IMR-90 (cell line): ENCODE measurements around the gene RRP7A. TPM values are rescaled to one million over a fixed set of nuclear protein-coding genes. Genes with fewer than 3 reads are reported as not detected.
A peak's percentile ranks its signal among the peaks of the same experiment; 100 is the strongest.

Source experiments
- ATAC-seq: fragments of 200-7000 bp; cut with Tn5 transposase; 2 replicates; pipeline ENCODE4 v1.9.1; 2020; ENCODE audit warnings: low read depth, mild to moderate bottlenecking, moderate library complexity
- BruUV-seq: library from RNA; stranded (reverse); fragments of 400-500 nt; replicated peaks from 2 replicates; lab custom pipeline; 2021; lab: Mats Ljungman, UMichigan
- CTCF ChIA-PET: fragments of 300-600 bp; formaldehyde crosslinking; extraction: SDS; loops from one replicate; lab custom pipeline; 2021; ENCODE audit warnings: antibody characterized with exemption; lab: Yijun Ruan, JAX
- POLR2A ChIA-PET: fragments of 300-600 bp; sonication (Branson Sonifier 250); formaldehyde crosslinking; loops from one replicate; lab custom pipeline; 2022; ENCODE audit warnings: antibody characterized with exemption; ENCODE audit not compliant: unreplicated experiment; lab: Charles Lee
- DNase-seq: peaks from one replicate; pipeline ENCODE4 v3.0.0; 2013
- H2AFZ ChIP-seq: replicated peaks from 2 replicates; pipeline ENCODE3; 2013; ENCODE audit warnings: low read length, mild to moderate bottlenecking; ENCODE audit not compliant: poor library complexity
- H2AK5ac ChIP-seq: 2 replicates; pipeline ENCODE4 v1.6.1; 2013; ENCODE audit warnings: low read depth, low read length, inconsistent platforms
- H2AK9ac ChIP-seq: replicated peaks from 2 replicates; pipeline ENCODE3; 2013; ENCODE audit warnings: mild to moderate bottlenecking, low read depth, low read length, moderate library complexity; ENCODE audit not compliant: poor library complexity
- H2BK120ac ChIP-seq: 2 replicates; pipeline ENCODE4 v1.6.1; 2013; ENCODE audit warnings: low read depth, low read length, inconsistent platforms
- H2BK15ac ChIP-seq: 3 replicates; pipeline ENCODE4 v1.6.1; 2013; ENCODE audit warnings: low read depth, low read length, inconsistent platforms
- H2BK20ac ChIP-seq: 2 replicates; pipeline ENCODE4 v1.6.1; 2013; ENCODE audit warnings: low read depth, mild to moderate bottlenecking, inconsistent platforms, low read length, moderate library complexity
- H2BK5ac ChIP-seq: 2 replicates; pipeline ENCODE4 v1.6.1; 2013; ENCODE audit warnings: mild to moderate bottlenecking, low read depth, low read length, inconsistent platforms; ENCODE audit not compliant: poor library complexity, severe bottlenecking
- H3K14ac ChIP-seq: replicated peaks from 2 replicates; pipeline ENCODE4 v1.6.1; 2013; ENCODE audit warnings: low read depth, low read length, inconsistent platforms
- H3K18ac ChIP-seq: 2 replicates; pipeline ENCODE4 v1.6.1; 2013; ENCODE audit warnings: low read depth, low read length, control low read depth
- H3K23ac ChIP-seq: 2 replicates; pipeline ENCODE4 v1.6.1; 2013; ENCODE audit warnings: low read depth, low read length, inconsistent platforms
- H3K27ac ChIP-seq: 2 replicates; pipeline ENCODE4 v1.5.1; 2013; ENCODE audit warnings: mild to moderate bottlenecking, control low read depth, low read length; ENCODE audit not compliant: insufficient read depth
- H3K27me3 ChIP-seq: 2 replicates; pipeline ENCODE4 v1.6.1; 2013; ENCODE audit warnings: low read length; ENCODE audit not compliant: control insufficient read depth, insufficient read depth
- H3K36me3 ChIP-seq: 2 replicates; pipeline ENCODE4 v1.6.1; 2013; ENCODE audit warnings: low read length, mixed read lengths; ENCODE audit not compliant: control insufficient read depth, insufficient read depth
- H3K4ac ChIP-seq: 2 replicates; pipeline ENCODE4 v1.6.1; 2013; ENCODE audit warnings: low read depth, low read length, inconsistent platforms
- H3K4me1 ChIP-seq: 2 replicates; pipeline ENCODE4 v1.6.1; 2013; ENCODE audit warnings: low read length, mixed read lengths; ENCODE audit not compliant: control insufficient read depth, insufficient read depth
- H3K4me2 ChIP-seq: 2 replicates; pipeline ENCODE4 v1.6.1; 2013; ENCODE audit warnings: low read depth, mild to moderate bottlenecking, control low read depth, low read length, moderate library complexity
- H3K4me3 ChIP-seq: 2 replicates; pipeline ENCODE4 v1.5.1; 2013; ENCODE audit warnings: low read depth, mild to moderate bottlenecking, control low read depth, low read length, moderate library complexity; ENCODE audit not compliant: insufficient read depth
- H3K56ac ChIP-seq: 2 replicates; pipeline ENCODE4 v1.6.1; 2013; ENCODE audit warnings: low read length, inconsistent platforms; ENCODE audit not compliant: insufficient read depth; ENCODE audit errors: extremely low read depth
- H3K79me1 ChIP-seq, 2 experiments: 2 replicates each; pipeline ENCODE4 v1.6.1; 2013; ENCODE audit warnings: low read length in 2 of 2, inconsistent platforms in 1 of 2, low read depth in 1 of 2
- H3K9ac ChIP-seq: 2 replicates; pipeline ENCODE4 v1.6.1; 2013; ENCODE audit warnings: low read depth, low read length, control low read depth
- H3K9me1 ChIP-seq: 2 replicates; pipeline ENCODE4 v1.6.1; 2013; ENCODE audit warnings: low read length, inconsistent platforms; ENCODE audit not compliant: insufficient read depth
- H3K9me3 ChIP-seq: 2 replicates; pipeline ENCODE4 v1.6.1; 2013; ENCODE audit warnings: low read length; ENCODE audit not compliant: control insufficient read depth, insufficient read depth
- H4K20me1 ChIP-seq: 2 replicates; pipeline ENCODE4 v1.6.1; 2013; ENCODE audit warnings: low read length, inconsistent platforms; ENCODE audit not compliant: insufficient read depth
- H4K5ac ChIP-seq: 2 replicates; pipeline ENCODE4 v1.6.1; 2013; ENCODE audit warnings: mild to moderate bottlenecking, low read depth, low read length, control low read depth
- H4K8ac ChIP-seq, 2 experiments: 2 replicates each; pipeline ENCODE4 v1.6.1; 2013; ENCODE audit warnings: low read depth in 2 of 2, low read length in 2 of 2, control low read depth in 1 of 2, inconsistent platforms in 1 of 2
- H4K91ac ChIP-seq: 2 replicates; pipeline ENCODE4 v1.6.1; 2013; ENCODE audit warnings: low read depth, low read length, inconsistent platforms; ENCODE audit not compliant: insufficient read depth
- RFX5 ChIP-seq: IDR thresholded peaks from 2 replicates; pipeline ENCODE4 v1.8.0; 2012; ENCODE audit warnings: low read depth, mild to moderate bottlenecking, low read length, moderate library complexity
- WGBS, 2 experiments: methylation state at CpG; one replicate each; pipeline versions ENCODE4 v1.1.5 to v1.1.7; 2013; ENCODE audit warnings: missing lambda C conversion rate in 2 of 2; ENCODE audit not compliant: insufficient read length in 1 of 2; ENCODE audit errors: extremely low coverage in 2 of 2; 5-methylcytosine and 5-hydroxymethylcytosine counted together
- dilution Hi-C: fragments of 300-500 bp; cut with HindIII; formaldehyde crosslinking; loops from one replicate; pipeline ENCODE4 v1.14.3; 2018; ENCODE audit warnings: low sequenced_read_pairs; ENCODE audit not compliant: unreplicated experiment
- in situ Hi-C: fragments of 300-500 bp; cut with MboI; formaldehyde crosslinking; loops from 3 replicates; pipeline ENCODE4 v1.14.3; 2019; ENCODE audit warnings: low sequenced_read_pairs, inconsistent platforms, mixed read lengths
- intact Hi-C: fragments of 100-400 bp; cut with micrococcal nuclease; formaldehyde crosslinking; loops from 2 replicates; pipeline ENCODE4 v1.10.0; 2022
- polyA plus RNA-seq, 3 experiments: library from polyadenylated mRNA; depleted of rRNA; stranded (reverse); fragments of >200 nt; gene quantifications; 2 replicates each; pipeline ENCODE4 v1.2.3, GENCODE V29; 2012; ENCODE audit warnings: low replicate concordance in 1 of 3
- total RNA-seq: library from RNA; depleted of rRNA; stranded (reverse); fragments of >200 nt; gene quantifications from 2 replicates; pipeline ENCODE4 v1.2.3, GENCODE V29; 2012
- TF ChIP-seq, protein P1 (sequence below): conservative IDR thresholded peaks from 2 replicates; pipeline ENCODE4 v1.5.1; 2012; ENCODE audit warnings: mild to moderate bottlenecking, low read depth, low read length, improper control_type of control experiment

Gene RRP7A
- total and polyA plus RNA-seq, 2 of the 4 experiments (the other 2 are of a cell fraction) = 25.5 to 29.2 TPM

DNA sequence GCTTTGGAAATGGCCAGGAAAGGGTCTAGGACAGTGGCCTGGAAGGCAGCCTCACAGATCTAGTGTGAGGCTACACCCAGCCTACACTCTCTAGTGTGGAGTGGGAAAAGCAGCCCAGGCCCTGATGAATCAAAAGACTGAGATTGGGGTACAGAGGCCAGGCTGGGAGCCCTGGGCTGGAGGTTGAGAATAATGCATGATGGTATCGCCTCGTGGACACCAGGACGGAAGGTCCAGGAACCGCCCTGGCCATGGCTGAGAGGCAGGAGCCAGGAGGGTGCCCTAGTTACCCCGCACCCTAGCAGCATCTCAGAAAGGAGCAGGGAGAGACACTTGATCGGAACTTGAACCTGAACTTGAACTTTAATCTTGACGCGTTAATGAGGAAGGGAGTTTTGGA, 46.9 kb downstream of the RRP7A start:
- Histone ChIP-seq H3K23ac (no peak overlapping the region), H4K20me1 (no peaks in the 10 kb centered on the region), H3K56ac (no peak overlapping the region), H2AK9ac (no peak overlapping the region), H2AK5ac (no peak overlapping the region), H2BK120ac (no peak overlapping the region), H3K79me1 (no peaks in the 10 kb centered on the region), H3K27me3 (peaks cover 25% of the 10 kb centered on the region), H4K5ac (no peak overlapping the region), H2BK20ac (no peak overlapping the region), H3K36me3 (no peaks in the 10 kb centered on the region), H4K8ac (no peak overlapping the region), H3K18ac (no peak overlapping the region), H3K4me2 (no peak overlapping the region), H2AFZ (peak overlapping the region; percentile 29), H4K91ac (no peak overlapping the region), H3K4ac (no peak overlapping the region), H3K9me3 (no peaks in the 10 kb centered on the region), H3K4me1 (no peaks in the 10 kb centered on the region), H2BK5ac (no peak overlapping the region), H3K14ac (no peak overlapping the region), H2BK15ac (no peak overlapping the region), H3K27ac (no peak overlapping the region), H3K4me3 (no peak overlapping the region), H3K9ac (no peak overlapping the region), H3K9me1 (no peaks in the 10 kb centered on the region)
- POLR2A ChIA-PET = no interaction called here
- DNase-seq = no peak
- intact Hi-C loops = loop anchor here (2.0 to 10.0 kb wide), 2 partner anchors 378 to 506 kb away; partner anchors contain the start of gene NDUFA6
- TF ChIP-seq, protein P1, sequence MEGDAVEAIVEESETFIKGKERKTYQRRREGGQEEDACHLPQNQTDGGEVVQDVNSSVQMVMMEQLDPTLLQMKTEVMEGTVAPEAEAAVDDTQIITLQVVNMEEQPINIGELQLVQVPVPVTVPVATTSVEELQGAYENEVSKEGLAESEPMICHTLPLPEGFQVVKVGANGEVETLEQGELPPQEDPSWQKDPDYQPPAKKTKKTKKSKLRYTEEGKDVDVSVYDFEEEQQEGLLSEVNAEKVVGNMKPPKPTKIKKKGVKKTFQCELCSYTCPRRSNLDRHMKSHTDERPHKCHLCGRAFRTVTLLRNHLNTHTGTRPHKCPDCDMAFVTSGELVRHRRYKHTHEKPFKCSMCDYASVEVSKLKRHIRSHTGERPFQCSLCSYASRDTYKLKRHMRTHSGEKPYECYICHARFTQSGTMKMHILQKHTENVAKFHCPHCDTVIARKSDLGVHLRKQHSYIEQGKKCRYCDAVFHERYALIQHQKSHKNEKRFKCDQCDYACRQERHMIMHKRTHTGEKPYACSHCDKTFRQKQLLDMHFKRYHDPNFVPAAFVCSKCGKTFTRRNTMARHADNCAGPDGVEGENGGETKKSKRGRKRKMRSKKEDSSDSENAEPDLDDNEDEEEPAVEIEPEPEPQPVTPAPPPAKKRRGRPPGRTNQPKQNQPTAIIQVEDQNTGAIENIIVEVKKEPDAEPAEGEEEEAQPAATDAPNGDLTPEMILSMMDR = no peak
- TF ChIP-seq RFX5 = no peak
- no TSS peak for BruUV-seq
- CTCF ChIA-PET = interaction anchor here (0.8 to 1.1 kb wide), 3 partner anchors 9 to 354 kb away, joined by 3 to 4 read pairs (median 3); no protein-coding TSS in a partner anchor
- 81% methylated on average over 8 of the region's 8 CpGs; no CpG with 5 or more reads in 1 of the 2 experiments for WGBS, 2 experiments
- no peak for ATAC-seq
- in situ Hi-C loops = no loop called here
- dilution Hi-C loops = no loop called here
